PC-3 (cell line): ENCODE measurements around the gene P2RX4.

Experiments used
- EZH2 ChIP-seq: fragments of 300-600 bp; sonication (generic); IDR thresholded peaks from one replicate; pipeline ENCODE4 v1.6.1; 2017; ENCODE audit warnings: antibody characterized with exemption, mild to moderate bottlenecking, low read length; ENCODE audit not compliant: unreplicated experiment
- EZH2phosphoT487 ChIP-seq: fragments of 300-600 bp; sonication (generic); IDR thresholded peaks from 2 replicates; pipeline ENCODE4 v1.6.1; 2018; ENCODE audit warnings: mild to moderate bottlenecking, antibody characterized with exemption, low read length, borderline replicate concordance
- TF ChIP-seq, protein P1 (sequence below): fragments of 300-600 bp; sonication (generic); conservative IDR thresholded peaks from 2 replicates; pipeline ENCODE4 v1.5.1; 2017; ENCODE audit warnings: antibody characterized with exemption, low read depth, mild to moderate bottlenecking, low read length

DNA sequence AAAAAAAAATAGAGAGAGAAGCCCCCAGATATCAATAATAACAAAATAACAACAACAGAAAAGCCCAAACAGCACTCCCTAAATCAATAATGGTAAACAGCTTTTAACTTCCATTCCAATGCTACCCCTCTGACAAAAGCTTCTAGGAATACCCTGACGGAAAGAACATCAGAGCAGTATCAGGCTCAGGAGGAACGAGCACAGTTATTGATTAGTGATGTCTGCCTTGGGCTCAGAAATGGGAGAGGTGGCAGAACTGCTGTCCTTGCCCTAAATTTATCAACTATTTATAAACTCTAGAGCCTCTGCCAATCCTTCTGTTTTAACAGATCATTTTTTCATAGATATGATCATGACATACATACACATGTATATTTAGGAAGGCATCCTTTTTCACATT is 41.9 kb downstream of the P2RX4 start:
- TF ChIP-seq, protein P1, sequence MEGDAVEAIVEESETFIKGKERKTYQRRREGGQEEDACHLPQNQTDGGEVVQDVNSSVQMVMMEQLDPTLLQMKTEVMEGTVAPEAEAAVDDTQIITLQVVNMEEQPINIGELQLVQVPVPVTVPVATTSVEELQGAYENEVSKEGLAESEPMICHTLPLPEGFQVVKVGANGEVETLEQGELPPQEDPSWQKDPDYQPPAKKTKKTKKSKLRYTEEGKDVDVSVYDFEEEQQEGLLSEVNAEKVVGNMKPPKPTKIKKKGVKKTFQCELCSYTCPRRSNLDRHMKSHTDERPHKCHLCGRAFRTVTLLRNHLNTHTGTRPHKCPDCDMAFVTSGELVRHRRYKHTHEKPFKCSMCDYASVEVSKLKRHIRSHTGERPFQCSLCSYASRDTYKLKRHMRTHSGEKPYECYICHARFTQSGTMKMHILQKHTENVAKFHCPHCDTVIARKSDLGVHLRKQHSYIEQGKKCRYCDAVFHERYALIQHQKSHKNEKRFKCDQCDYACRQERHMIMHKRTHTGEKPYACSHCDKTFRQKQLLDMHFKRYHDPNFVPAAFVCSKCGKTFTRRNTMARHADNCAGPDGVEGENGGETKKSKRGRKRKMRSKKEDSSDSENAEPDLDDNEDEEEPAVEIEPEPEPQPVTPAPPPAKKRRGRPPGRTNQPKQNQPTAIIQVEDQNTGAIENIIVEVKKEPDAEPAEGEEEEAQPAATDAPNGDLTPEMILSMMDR: no peak
- TF ChIP-seq EZH2 (no peak), EZH2phosphoT487 (no peak)
